Psoas muscle (tissue), 8 donors: Measurements from ENCODE around the gene GSTO2. TPM values are rescaled to one million over a fixed set of nuclear protein-coding genes. Genes with fewer than 3 reads are reported as not detected.

ENCODE experiments used
- ATAC-seq, 4 donors: fragments of 200-7000 bp; cut with Tn5 transposase; one replicate each; pipeline ENCODE4 v1.9.1; 2020; ENCODE audit warnings: moderate library complexity in 3 of 4, mild to moderate bottlenecking in 2 of 4
- DNase-seq, 2 donors: peaks; one replicate each; pipeline ENCODE4 v3.0.0-alpha.2; 2020
- H3K27ac ChIP-seq: fragments of 200-600 bp; one replicate; pipeline ENCODE4 v1.8.0; 2022
- H3K27me3 ChIP-seq, 3 donors: fragments of 200-600 bp in 1 of 3; one replicate each; pipeline versions ENCODE4 v1.6.1 to v1.8.0; 2013 to 2022; ENCODE audit warnings: low read length in 2 of 3, mild to moderate bottlenecking in 2 of 3, moderate library complexity in 1 of 3; ENCODE audit not compliant: insufficient read depth in 3 of 3
- H3K36me3 ChIP-seq, 2 donors: fragments of 200-600 bp in 1 of 2; one replicate each; pipeline versions ENCODE4 v1.6.1 to v1.8.0; 2013 to 2022; ENCODE audit warnings: low read depth in 1 of 2, mild to moderate bottlenecking in 1 of 2, moderate library complexity in 1 of 2; ENCODE audit not compliant: insufficient read depth in 1 of 2
- H3K4me1 ChIP-seq: fragments of 200-600 bp; one replicate; pipeline ENCODE4 v1.8.0; 2022
- H3K4me3 ChIP-seq: fragments of 200-600 bp; one replicate; pipeline ENCODE4 v1.8.0; 2022; ENCODE audit warnings: mild to moderate bottlenecking
- H3K9me3 ChIP-seq: fragments of 200-600 bp; one replicate; pipeline ENCODE4 v1.8.0; 2022
- WGBS, 3 donors: extraction: QIAGEN DNeasy Blood & Tissue Kit; methylation state at CpG; one replicate each; pipeline versions ENCODE4 v1.1.6 to v1.1.7; 2013; 5-methylcytosine and 5-hydroxymethylcytosine counted together
- intact Hi-C, 2 donors: fragments of 100-400 bp; cut with DNase I; formaldehyde crosslinking; loops; one replicate each; pipeline versions ENCODE4 v1.11.0 to v1.14.2; 2022
- polyA plus RNA-seq, 3 donors: library from polyadenylated mRNA; stranded (reverse); fragments of 200-250 nt; gene quantifications; one replicate each; pipeline ENCODE4 v1.2.3, GENCODE V29; 2013
- total RNA-seq, 4 donors: library from RNA; stranded (reverse); fragmentation: NEBNext Ultra II Directional in 2 of 4; extraction: Animal tissue kit (Norgen Biotek cat#: 25700) in 2 of 4; gene quantifications; one replicate each; pipeline versions ENCODE4 v1.2.1 to v1.2.4, GENCODE V29; 2021 to 2023
- TF ChIP-seq, protein P1 (sequence below): fragments of 200-600 bp; IDR thresholded peaks from one replicate; pipeline ENCODE4 v1.8.0; 2022; ENCODE audit warnings: antibody characterized with exemption
- donor health status: healthy with polysubstance abuse.
- donor health status: DM: no; HTN: no; CAD: no; lungs with moderate emphysema.
- donor health status: Bipolar disorder and iron deficiency.
- donor health status: healthy.
- donor health status: DM: yes; HTN: yes; CAD: no.
- donor health status: DM: no; HTN: no; CAD: no.
- donor health status: DM: no; HTN: no; CAD: no.
- donor health status: DM: yes; HTN: yes; CAD: no.

The GSTO2 gene
- total and polyA plus RNA-seq, 7 donors, result 0.23 to 4.6 (median 1.4) TPM

DNA sequence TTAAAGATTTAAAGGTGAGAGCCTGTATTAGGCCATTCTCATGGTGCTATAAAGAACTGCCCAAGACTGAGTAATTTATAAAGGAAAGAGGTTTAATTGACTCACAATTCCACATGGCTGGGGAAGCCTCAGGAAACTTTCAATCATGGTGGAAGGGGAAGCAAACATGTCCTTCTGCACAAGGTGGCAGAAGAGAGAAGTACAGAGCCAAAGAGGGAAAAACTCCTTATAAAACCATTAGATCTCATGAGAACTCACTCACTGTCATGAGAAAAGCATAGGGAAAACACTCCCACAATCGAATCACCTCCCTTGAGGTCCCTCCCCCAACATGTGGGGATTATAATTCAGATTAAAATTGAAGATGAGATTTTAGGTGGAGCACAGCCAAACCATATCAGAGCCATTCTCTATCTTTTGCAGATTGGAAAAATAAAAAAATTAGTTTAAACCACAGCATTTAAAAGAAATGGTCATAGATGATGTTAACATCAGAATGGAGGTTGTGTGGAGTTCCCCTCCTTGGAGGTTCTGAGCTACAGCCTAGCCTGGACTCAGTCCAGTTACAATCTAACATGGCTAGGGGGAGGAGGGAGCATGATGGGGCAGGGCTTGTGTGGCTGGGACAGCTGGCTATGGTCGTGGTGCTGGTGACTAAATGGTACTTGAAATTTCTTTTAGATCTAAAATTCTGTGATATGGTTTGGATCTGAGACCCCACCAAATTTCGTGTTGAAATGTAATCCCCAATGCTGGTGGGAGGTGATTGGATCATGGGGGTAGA, 33.1 kb downstream of the GSTO2 start:
- 44 to 53% (median 47%) methylated on average over 3 of the region's 3 CpGs for WGBS, 3 donors
- DNase-seq (no peak), ATAC-seq (no peak)
- intact Hi-C loops, result no loop called here
- H3K36me3 ChIP-seq, result no peaks in the 10 kb centered on the region
- H3K27me3 ChIP-seq, result no peaks in the 10 kb centered on the region
- H3K27ac ChIP-seq, result peak overlapping the region; percentile 68
- H3K9me3 ChIP-seq, result no peaks in the 10 kb centered on the region
- H3K4me3 ChIP-seq, result no peak overlapping the region
- TF ChIP-seq, protein P1, sequence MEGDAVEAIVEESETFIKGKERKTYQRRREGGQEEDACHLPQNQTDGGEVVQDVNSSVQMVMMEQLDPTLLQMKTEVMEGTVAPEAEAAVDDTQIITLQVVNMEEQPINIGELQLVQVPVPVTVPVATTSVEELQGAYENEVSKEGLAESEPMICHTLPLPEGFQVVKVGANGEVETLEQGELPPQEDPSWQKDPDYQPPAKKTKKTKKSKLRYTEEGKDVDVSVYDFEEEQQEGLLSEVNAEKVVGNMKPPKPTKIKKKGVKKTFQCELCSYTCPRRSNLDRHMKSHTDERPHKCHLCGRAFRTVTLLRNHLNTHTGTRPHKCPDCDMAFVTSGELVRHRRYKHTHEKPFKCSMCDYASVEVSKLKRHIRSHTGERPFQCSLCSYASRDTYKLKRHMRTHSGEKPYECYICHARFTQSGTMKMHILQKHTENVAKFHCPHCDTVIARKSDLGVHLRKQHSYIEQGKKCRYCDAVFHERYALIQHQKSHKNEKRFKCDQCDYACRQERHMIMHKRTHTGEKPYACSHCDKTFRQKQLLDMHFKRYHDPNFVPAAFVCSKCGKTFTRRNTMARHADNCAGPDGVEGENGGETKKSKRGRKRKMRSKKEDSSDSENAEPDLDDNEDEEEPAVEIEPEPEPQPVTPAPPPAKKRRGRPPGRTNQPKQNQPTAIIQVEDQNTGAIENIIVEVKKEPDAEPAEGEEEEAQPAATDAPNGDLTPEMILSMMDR, result no peak
- peaks cover 36% of the 10 kb centered on the region for H3K4me1 ChIP-seq

DNA sequence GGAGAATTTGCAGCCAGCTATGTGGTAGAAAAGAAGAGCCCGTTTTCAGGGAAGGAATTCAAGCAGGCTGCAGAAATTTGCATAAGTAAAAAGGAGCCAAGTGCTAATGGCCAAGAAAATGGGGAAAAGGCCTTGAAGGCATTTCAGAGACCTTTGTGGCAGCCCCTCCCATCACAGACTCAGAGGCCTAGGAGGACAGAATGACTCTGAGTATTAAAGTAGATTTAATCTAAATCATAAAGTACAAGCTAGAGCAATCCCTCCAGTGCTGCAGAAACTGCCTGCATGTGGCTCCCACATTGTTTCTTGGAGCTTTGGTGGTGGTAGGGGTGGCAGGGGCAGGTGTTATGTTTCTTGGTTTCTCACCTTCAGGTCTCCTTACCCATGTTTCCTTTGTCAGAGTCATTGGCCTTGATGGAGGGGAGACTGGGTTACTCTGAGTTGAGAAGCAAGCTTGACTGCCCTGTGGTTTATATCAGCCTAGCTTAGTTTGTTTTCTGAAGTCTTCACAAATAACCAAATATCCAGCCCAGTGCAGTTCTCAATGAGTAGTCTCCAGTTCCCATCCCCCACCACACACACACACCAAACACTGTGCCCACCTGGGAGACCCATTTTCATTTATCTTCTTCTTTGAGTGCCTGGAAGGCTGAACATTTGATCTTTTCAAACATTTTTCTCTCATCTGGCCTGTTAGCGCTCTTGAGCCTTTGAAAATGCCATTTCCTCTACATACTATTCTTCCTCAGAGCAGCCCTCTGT, 34.8 kb downstream of the GSTO2 start:
- no peak overlapping the region for H3K4me3 ChIP-seq
- H3K9me3 ChIP-seq, result no peaks in the 10 kb centered on the region
- H3K36me3 ChIP-seq, result no peaks in the 10 kb centered on the region
- DNase-seq, result no peak
- no peak overlapping the region for H3K27ac ChIP-seq
- peaks cover 46% of the 10 kb centered on the region for H3K4me1 ChIP-seq
- WGBS, 3 donors, result 48 to 50% (median 50%) methylated on average over 2 of the region's 2 CpGs
- no peaks in the 10 kb centered on the region for H3K27me3 ChIP-seq
- TF ChIP-seq, protein P1, result no peak
- no peak for ATAC-seq
- intact Hi-C loops, result no loop called here

DNA sequence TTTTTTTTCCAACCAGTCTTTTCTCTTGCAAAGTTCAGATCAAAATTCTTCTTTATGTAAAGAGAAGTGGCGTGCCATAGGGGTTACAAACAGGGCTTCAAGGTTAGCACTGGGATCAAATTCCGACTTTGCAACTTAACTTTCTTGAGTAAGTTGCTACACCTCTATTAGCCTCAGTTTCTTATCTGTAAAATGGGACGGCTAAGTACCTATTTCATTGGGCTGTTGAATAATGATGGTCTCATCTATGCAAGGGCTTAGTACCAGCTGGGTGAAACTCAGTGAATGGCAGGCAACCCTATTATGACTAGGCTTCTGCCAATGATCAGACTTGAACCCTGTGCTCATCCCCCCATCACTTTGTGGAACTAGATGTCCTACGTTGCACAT, 35.4 kb downstream of the GSTO2 start:
- Histone ChIP-seq H3K27me3 (no peaks in the 10 kb centered on the region), H3K4me1 (peaks cover 47% of the 10 kb centered on the region), H3K4me3 (no peak overlapping the region), H3K27ac (peak overlapping the region; percentile 74), H3K36me3 (no peaks in the 10 kb centered on the region), H3K9me3 (no peaks in the 10 kb centered on the region)
- DNase-seq, result no peak
- intact Hi-C loops, result no loop called here
- ATAC-seq, result no peak
- WGBS, 3 donors, result 83 to 89% (median 86%) methylated on average over 4 of the region's 4 CpGs
- TF ChIP-seq, protein P1, result no peak

DNA sequence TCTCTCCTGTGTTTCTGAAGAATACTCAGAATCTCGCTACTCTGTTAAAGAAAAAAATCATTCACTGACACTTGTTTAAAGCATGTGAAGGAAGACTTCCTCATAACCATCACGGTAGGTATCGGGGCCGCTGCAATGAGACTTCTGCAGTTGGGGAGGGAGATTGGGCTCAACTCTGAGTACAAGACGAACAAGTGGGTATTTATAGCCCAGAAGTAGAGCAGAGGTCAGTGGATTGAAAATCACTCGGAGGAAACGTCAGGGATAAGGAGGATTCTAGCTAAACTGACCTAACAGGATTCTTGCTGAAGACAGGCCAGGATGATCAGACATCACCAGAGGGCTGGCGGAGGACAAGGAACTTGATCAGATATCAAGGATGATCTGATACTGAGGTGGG, 35.9 kb downstream of the GSTO2 start:
- Histone ChIP-seq H3K9me3 (no peaks in the 10 kb centered on the region), H3K27me3 (no peaks in the 10 kb centered on the region), H3K36me3 (no peaks in the 10 kb centered on the region), H3K4me3 (no peak overlapping the region), H3K4me1 (peaks cover 52% of the 10 kb centered on the region), H3K27ac (peak overlapping the region; percentile 74)
- intact Hi-C loops, result loop anchor here in 1 of 2 donors (1.0 kb wide), 1 partner anchor 46 kb away; no protein-coding TSS in a partner anchor
- 24 to 40% (median 26%) methylated on average over 8 of the region's 8 CpGs for WGBS, 3 donors
- TF ChIP-seq, protein P1, result no peak
- ATAC-seq, result peak in 3 of 4 donors; percentile 35 to 71 (median 60)
- DNase-seq, result no peak
